Astrocyte of the hippocampus (primary cell): Measurements from ENCODE around the gene MGMT.

Experiments
- DNase-seq: peaks from one replicate; pipeline ENCODE4 v3.0.0; 2011; ENCODE audit warnings: low read depth, low spot score

The MGMT gene

DNA sequence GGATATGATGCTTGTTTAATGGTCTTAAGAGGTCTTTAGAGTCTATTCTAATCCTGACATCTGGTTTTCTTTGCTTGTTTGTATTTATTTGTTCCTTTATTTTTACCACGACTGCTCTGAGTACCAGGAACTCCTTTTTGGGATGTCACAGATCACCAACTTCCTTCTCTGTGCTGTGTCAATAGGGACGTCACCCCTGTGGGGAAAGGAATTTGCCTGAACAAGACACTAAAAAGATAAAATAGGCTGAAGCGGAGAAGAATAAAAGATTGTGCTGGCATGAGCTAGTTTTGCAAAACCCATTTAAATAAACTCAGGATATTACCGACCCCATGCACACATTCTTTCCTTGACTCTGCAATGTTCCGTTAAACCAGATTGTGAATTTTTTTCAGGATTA, 27.7 kb downstream of the MGMT start:
- no peak for DNase-seq

DNA sequence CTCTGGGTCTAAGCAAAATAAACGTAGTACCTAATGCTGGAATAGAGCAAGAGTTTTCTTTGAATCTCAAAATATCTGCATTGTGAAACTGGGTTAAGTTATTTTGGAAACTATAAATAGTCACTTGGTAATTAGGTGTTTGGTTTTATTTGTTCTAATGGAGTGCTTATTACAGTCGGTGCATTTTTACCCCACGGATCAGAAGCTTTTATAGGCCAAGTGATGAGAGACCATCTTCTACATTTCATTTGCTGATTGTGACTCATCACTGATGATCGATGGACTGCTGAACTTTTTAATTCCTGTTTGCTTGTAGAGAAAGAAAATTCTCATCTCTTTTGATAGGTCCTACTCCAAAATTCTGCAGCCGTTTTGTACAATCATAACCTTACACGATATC, 28.2 kb downstream of the MGMT start:
- DNase-seq = no peak

DNA sequence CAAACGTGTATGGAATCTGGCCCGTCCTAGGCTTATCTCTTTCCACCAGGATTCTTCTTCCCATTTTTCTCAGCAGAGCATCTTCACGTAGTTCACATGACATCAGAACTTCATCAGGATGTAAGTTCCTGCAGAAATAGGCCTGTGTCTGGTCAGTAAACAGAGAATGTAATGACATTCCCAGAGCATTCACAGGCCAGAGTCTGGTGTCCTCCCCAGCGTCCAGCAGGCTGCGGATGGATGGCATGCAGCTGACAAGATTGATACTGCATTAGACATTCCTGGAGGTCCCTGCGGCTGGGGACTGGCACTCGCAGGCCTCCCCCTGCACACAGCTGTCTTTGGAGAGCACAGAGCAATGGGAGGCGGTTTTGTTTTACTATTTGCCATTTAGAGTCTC, 28.7 kb downstream of the MGMT start:
- DNase-seq = no peak

DNA sequence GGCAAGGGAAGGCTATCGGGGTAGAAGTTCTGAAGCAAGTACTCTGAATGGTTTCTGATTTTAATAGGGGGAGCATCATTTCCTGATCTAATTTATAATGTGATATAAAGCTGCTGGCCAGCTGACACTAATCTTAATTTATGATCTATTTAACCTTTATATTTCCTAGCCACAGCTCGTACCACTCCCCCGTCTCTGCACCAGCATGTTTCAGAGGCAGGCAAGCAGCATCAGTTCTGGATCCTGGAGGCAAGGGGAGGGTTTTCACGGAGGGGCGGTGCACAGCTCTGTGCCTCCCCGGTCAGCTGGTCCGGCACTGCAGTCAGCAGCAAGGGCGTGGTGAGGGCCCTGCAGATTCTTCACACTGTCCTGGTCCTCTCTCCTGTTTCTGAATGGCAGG, 30.0 kb downstream of the MGMT start:
- no peak for DNase-seq

DNA sequence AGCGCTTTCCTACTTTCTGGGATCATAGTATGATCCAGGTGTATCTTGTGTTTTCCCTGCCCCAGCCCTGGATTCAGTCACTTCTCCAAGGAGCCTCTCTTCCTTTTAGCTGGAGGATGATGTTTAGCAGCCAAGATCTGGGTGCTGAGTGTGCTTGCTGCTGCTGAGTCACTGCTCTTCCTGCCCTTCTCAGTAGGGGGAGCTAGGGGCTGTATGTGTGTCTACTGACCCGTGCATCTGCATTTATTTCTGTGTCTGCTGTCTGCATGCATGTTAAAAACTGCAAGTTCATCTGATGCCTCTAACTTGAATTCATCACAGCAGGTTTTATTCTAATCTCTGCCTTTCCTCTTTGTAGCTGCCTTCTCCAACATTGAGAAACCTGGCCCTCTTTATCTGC, 31.6 kb downstream of the MGMT start:
- DNase-seq = no peak

DNA sequence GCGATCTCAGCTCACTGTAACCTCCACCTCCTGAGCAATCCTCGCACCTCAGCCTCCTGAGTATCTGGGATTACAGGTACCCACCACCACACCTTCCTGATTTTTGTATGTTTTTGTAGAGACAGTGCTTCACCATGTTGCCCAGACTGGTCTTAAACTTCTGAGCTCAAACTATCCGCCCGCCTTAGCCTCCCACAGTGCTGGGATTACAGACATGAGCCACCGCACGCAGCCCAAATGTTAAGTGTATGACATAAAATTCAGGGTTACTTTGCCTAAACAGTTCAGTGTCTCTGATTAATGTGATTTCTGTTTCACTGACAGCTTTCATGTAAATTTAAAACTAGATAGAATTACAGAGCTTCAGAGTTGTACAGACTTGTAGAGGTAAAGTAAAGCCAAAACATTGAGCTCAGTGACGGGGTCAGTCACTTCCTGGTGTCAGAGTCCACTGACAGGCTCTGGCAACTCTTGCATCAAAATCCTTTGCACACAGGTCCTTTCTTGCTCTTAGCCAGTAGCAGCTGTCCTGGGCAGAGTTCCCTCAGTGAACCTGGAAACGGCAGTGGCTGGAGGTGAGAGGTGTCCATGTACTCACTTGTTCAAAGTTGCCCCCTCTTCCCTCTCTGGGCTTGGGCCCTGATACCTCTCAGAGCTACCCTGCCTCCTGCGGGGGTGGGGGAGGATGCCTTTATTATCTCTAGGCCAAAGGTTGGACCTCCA, 33.7 kb downstream of the MGMT start:
- DNase-seq = no peak

DNA sequence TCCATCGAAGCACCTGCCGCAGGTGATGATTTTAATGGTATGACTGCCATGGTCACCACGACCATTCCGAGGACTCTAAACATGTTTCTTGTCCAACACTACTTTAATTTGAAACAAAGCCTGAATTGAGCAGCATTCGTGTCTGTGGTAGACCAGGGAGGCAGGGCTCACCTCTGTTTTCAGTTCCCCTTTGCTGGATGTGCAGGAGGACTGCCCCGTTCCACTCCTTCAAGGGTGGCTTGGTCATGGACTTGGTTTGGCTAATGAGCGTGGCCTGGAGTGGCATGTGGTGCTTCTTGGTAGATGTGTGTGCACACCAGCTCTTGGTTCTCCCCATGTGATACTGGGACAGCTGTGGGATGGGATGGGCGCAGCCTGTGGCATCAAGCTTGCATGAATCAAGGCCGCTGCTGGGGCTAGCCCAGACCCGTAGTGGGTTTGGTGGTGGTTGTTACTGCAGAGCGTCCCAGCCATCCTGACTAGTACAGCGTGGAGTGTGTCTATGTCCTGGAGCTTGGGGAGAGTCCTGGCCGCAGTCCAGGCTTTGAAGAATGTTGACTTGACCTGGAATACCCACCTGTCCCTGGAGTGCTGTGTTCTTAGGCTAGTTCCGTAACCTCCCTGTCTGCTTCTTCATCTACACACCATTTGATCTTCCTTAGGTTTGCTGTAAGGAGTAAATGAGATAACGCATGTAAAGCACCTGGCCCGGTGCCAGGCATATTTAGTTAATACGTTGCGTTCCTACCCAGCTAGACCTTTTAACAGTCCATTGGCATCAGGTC, 34.8 kb downstream of the MGMT start:
- DNase-seq = no peak

DNA sequence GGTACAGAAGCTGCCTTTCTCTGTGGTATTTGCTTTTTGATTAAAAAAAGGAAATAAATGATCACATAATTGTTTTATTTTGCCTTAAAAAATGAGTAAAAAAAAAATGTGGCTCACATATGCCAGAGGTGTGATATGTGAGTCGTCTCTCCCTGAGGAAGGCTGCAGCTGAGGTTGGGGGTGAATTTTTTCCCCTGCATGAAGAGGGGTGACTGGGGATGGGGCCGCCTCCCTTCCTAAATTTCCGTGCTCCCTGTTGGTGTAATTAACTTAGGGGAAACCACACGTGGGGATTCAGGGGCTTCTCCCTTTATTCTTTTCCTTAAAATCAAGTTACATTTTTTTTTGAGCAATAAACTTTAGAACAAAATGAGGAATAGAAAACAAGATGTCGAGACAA, 35.4 kb downstream of the MGMT start:
- no peak for DNase-seq

DNA sequence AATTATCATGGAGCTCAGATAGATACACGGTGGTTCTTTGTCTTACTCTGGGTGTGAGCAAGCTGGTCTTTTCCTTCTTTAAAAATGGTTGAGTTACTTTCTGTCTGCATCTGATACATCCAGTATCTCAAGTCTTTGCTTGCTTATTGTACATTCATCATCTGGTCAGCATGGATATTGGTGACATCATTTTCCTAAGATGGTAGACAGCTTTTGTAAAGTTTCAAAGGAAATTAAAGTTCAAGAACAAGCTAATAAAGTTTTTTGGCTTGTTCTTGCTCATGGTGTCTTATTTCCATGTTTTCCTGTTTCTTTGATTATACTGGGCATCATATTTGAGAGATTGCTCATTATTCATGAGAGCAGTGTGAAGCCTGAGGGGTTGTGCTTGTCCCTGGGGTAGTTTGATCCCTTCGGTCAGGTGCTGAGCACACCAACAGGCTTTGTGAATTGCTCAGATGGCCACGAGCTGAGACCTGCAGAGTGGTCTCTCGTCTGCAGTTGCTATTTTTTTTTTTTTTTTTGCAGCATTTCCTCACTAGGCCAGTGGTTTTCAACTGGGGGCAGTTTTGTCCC, 38.5 kb downstream of the MGMT start:
- no peak for DNase-seq

DNA sequence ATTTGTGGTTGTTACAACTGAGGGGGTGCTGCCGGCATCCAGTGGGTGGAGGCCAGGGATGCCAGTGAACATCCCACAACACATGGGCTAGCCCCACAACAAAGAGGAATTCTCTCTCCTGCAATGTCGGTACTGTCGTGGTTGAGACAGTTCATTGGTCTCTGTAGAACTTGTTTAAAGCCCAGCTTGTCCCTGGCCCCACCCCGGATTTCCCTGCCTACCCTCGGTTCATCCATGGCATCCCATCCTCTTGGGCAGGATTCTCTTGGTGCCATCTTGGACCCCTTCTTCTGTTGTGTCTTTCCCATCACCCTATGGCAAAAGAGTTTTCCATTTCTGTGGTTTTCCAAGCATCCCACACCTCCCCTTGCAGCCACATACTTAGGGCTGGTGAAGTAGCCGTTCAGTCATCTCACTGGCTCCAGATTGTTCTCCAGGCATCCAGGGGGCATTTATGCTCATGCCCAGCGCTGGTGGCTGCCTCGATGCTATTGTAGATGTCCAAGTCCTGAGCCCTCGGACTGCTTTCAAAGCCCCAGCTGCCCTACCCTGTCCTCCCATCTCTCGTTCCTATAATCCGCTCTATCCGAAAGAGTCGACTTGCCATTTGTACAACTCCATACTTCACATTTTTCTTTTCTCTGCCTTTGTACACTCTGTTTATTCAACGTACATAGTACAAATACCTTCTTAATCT, 39.2 kb downstream of the MGMT start:
- DNase-seq = no peak

DNA sequence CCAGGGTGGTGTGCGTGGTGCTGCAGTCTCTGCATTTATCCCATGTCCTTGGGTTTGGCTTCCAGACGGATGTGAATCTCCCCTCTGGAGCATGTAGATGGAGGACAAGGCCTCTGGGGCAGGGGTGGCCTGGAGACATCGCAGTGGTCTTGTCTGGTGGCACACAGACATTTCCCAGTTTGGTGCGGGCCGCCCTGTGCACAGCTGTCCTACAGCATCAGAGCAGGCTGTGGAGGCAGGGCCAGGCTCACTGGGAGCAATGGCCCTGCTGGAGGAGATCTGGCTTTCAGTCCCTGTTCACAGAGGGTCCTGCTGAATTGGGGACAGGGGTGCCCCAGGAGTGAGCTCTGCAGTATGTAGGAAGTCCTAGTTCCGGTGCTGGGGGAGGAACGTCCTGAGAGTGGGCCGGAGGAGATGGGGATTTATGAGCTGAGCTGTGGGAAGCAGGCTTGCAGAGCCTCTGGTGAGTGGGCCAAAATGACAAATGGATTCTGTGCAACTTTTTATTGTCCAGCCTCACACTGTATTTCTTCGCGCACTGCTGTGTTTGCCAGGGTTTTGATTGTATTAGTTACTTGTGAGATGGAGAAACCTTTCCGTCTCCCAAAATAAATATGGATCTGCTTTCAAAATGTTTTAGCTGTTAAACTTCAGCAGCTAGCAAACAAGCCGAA, 40.3 kb downstream of the MGMT start:
- no peak for DNase-seq

DNA sequence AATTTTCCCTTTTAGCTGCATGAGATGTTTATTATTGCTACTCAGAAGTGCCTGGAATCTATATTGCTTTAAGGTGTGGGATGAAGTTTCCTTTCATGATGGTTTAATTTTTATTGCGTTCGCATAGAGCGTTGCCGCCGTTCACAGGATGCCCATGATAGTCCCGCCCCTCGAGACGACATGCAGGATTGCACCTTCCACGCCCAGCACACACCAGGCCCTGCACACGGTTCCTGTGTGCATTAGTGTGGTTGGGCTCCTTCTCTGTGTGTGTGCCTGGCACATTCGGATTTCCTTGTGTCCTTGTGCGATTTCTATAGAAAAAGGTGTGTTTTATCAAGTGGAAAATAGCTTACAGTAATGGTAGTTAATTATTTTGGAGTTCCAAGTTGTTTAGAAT, 42.1 kb downstream of the MGMT start:
- no peak for DNase-seq

DNA sequence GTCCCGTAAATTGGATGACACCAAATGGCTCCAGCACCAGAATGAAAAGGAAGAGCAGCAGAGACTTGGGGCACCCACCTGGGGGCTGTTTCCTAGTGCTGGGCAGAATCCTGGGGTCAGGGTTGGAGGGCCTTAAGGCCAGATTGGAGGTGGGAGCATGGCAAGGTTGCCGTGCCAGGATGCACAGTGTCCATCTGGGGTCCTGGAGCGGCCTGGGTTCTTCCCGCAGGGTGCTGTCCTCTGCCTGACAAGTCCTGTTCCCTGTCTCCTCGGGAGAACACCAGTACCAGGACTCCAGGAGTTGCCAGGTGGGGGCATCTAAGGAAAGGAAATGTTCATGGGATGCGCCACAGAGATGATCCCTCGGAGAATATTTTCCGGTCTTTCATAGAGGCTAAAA, 42.8 kb downstream of the MGMT start:
- DNase-seq = no peak

DNA sequence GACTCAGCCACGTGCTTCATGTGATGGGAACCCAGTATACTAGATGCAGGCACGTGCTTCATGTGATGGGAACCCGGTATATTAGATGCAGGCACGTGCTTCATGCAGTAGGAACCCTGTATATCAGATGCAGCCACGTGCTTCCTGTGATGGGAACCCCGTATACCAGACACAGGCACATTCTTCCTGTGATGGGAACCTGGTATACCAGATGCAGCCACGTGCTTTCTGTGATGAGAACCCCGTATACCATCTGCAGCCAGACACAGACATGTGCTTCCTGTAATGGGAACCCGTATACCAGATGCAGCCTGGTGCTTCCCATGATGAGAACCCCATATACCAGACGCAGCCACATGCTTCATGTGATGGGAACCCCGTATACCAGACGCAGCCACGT, 44.0 kb downstream of the MGMT start:
- no peak for DNase-seq

DNA sequence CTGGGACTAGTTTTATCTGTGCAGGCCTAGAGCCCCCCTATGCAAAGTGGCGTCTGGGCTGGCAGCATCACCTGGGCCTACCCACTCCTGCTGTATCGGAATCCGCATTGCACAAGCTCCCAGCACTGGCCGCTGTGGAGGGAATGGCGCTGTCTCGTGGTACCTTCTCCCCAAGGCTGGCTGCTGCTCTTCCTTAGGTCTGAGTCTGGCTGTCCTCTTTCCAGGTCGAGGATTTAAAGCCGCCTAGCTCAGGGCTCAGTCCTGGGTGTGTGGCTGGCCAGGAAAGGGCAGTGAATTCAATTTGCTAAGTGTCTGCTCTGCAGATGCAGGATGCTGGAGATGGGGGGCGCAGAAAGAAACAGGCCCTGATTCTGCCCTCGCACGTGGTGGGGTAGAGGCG, 44.7 kb downstream of the MGMT start:
- DNase-seq = no peak

DNA sequence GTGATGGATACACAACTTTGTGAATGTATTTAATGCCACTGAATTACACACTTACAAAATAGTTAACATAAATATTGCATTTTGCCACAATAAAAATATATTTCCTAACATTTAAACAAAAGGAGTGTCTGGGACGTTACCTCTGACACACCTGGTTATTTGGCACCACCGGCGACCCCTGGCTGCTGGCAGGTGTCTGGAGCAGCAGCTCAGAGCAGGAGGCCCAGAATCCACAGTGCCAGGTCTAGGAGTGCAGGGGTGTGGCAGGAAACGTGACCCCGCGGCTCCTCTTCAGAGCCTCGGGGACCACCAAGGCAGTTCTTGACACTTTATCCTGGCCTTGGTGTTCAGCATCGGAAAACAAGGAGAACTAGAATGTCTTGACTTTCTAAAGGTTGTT, 46.3 kb downstream of the MGMT start:
- no peak for DNase-seq

DNA sequence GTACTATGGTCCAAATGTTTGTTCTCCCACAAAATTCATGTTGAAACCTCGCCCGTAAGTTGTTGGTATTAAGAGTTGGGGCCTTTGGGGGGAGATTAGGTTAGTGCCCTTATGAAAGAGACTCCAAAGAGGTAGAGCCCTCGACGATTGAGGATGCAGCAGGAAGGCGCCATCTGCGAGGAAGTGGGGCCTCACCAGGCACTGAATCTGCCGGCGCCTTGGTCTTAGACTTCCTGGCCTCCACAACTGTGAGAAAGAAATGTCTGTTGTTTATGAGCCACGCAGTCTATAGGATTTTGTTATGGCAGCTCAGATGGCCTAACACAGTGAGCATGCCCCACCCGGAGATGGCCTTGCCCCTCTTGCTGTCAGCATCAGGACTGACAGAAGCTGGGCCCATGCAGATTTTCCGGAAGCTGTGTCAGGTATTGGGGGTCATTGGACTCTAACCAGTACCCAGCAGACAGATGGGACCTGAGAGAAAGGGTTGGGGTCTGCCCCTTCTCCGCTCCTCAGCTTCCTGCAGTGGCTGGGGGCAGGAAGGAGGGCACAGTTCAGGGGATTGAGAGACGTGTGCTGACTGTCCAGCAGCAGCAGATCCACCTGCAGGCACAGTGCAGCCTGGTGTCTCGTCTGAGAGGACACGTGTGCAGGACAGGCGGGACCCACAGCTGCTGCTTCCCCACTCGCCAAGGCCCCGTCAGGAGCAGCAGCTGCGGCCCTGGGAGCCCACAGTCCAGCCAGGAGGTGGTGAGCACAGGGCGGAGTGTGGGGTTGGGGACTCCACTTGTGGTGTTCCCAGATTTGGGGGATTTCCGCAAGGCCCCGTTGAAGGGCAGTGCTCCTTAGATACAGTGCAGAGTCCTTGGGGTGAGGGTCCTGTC, 47.8 kb downstream of the MGMT start:
- DNase-seq = no peak

DNA sequence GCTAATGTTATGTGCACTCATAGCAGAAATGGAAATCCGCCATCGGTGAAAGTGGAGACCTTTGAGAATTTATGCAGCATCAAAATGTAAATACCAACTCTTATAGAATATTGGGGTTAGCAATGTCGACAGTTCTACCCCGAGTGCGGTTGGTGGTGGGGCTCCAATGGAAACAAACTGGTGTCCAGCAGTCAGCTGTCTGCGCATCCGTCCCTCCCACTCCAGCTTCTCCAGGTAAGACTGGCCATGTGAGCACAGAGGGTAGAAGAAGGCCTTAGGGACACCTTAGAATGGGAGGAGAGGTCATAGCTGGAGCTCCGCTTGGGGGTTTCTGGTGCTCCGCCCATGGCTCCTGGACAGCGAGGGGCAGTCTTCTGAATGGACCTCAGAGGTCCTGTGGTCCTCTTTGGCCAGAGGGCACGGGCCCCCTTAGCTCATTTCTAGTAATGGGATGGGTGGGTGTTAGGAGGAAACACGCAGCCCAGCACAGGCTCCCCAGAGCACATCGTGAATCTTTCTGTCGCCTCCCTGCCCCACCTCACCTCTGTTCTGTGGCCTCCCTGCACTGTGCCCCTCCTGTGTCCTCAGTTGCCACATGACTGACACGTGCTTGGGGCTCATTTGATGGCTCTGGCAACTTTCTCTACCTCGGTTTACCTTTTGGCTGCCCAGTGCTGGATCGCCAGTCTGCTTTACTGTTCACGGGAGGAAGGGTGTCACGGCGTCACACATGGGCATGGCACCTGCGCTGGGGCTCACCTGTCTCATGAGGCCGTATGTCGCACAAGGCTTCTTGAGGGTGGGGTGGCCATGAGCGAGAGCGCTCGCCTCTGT, 50.0 kb downstream of the MGMT start:
- DNase-seq = no peak

DNA sequence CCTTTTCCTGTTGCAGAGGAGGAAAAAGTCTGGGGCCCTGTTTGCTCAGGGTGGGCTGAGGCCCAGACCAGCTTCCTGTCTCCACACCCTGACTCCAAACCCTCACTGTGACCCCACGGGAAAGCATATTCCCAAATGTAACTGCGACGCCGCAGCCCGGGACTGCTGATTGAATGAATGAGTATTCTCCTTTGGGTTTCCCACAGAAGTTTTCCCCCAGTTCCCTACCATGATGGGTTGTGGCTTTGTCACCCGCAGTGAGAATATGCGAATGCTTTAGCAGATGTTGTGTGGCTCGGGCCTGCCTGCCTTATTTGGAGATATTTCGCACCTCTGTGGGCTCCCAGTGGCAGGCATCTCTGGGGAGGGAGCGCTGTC, 50.6 kb downstream of the MGMT start:
- no peak for DNase-seq

DNA sequence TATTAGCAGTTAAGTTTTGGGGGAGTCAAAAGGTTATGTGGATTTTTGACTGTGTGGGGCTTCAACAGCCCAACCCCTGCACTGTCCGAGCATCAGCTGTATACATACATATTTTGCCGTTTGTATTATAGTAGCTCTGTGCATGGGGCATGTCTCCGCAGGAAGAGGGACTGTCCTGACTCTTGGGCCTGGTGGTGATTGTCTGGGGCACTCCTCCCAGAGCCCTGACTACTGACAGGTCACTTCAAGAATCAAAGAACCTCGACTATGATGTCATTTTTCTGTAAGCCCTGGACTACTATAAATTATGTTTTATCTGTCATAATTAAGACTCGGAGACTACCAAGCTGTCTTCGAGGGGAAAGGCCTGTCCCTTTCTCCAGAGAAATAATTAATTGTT, 51.8 kb downstream of the MGMT start:
- DNase-seq = no peak
